ENCODE measurements around the gene MYL11. TPM values are rescaled to one million over a fixed set of nuclear protein-coding genes. Genes with fewer than 3 reads are reported as not detected.
A peak's percentile ranks its signal among the peaks of the same experiment; 100 is the strongest.

MYL11 gene
- polyA plus RNA-seq, 2 of the 4 experiments (the other 2 are of a cell fraction) = 0.46 TPM; not detected in 1

- ChIA-PET CTCF (no interaction called here), POLR2A (no interaction called here)
- no peak for TF ChIP-seq HDAC2 (IDR thresholded peaks at IDR 0.05)
- no peak for TF ChIP-seq CHD4 (IDR thresholded peaks at IDR 0.05; ENCODE audit: borderline replicate concordance)
- no peak for TF ChIP-seq RNF2 (IDR thresholded peaks at IDR 0.05; ENCODE audit: borderline replicate concordance, low read depth)
- TF ChIP-seq REST (IDR thresholded peaks at IDR 0.05) = no peak
- no peak for TF ChIP-seq CHD2 (IDR thresholded peaks at IDR 0.05; ENCODE audit: low read length, partially characterized antibody)
- TF ChIP-seq RFX5 (IDR thresholded peaks at IDR 0.05) = no peak
- no peak for TF ChIP-seq ZC3H11A (IDR thresholded peaks at IDR 0.05)
- no peak for TF ChIP-seq E2F6 (IDR thresholded peaks at IDR 0.05; ENCODE audit: borderline replicate concordance, low read depth)
- TF ChIP-seq USF2 (IDR thresholded peaks at IDR 0.05) = no peak
- no peak for TF ChIP-seq ELK1 (IDR thresholded peaks at IDR 0.05; ENCODE audit: low read depth, low read length)
- TF ChIP-seq BHLHE40 (IDR thresholded peaks at IDR 0.05; ENCODE audit: low read depth, low read length) = no peak
- TF ChIP-seq ZSCAN20 (CRISPR knock-in tag; IDR thresholded peaks at IDR 0.05) = no peak
- no peak for TF ChIP-seq HEYL (CRISPR knock-in tag; IDR thresholded peaks at IDR 0.05)
- TF ChIP-seq JUNB (IDR thresholded peaks at IDR 0.05) = no peak
- no peak for TF ChIP-seq SMC3 (IDR thresholded peaks at IDR 0.05)
- no peak for FAIRE-seq
- H3K27ac ChIP-seq = no peak overlapping the region
- no peak overlapping the region for H3K4me2 ChIP-seq
- DNase-seq (ENCODE audit: low read depth in 1 of 2, low spot score in 1 of 2) = no peak
- peaks cover 16% of the 10 kb centered on the region for H3K4me1 ChIP-seq
- ATAC-seq = no peak
- 96% methylated on average over 7 of the region's 7 CpGs for WGBS (ENCODE audit: missing lambda C conversion rate)
- no peaks in the 10 kb centered on the region for H3K9me3 ChIP-seq
- no peak overlapping the region for H3K4me3 ChIP-seq
Measured at GRCh38 chr16:30361180-30361579, 13.4 kb upstream of the MYL11 start.

- Histone ChIP-seq H3K27ac (no peak overlapping the region), H3K4me2 (no peak overlapping the region), H3K9me3 (no peaks in the 10 kb centered on the region), H3K4me1 (peaks cover 14% of the 10 kb centered on the region), H3K4me3 (no peak overlapping the region)
- ATAC-seq = no peak
- FAIRE-seq = no peak
- POLR2A ChIA-PET = no interaction called here
- no peak for TF ChIP-seq CBX8 (IDR thresholded peaks at IDR 0.05)
- CTCF ChIA-PET = interaction anchor here (0.8 to 1.5 kb wide), 6 partner anchors 11 to 273 kb away, joined by 3 to 5 read pairs (median 3); partner anchors contain the start of gene ZNF48
- no peak for DNase-seq (ENCODE audit: low read depth in 1 of 2, low spot score in 1 of 2)
- WGBS (ENCODE audit: missing lambda C conversion rate) = 89% methylated on average over 10 of the region's 10 CpGs
Measured at GRCh38 chr16:30365200-30365599, 9.4 kb upstream of the MYL11 start.

- no peak for DNase-seq (ENCODE audit: low read depth in 1 of 2, low spot score in 1 of 2)
- 91% methylated on average over 4 of the region's 4 CpGs for WGBS (ENCODE audit: missing lambda C conversion rate)
- 0 out of 3 replicates have a peak overlapping the region, but pooled peaks have one; percentile 6 for H3K4me2 ChIP-seq
- peaks cover 17% of the 10 kb centered on the region for H3K4me1 ChIP-seq
- no peak for ATAC-seq
- H3K27ac ChIP-seq = no peak overlapping the region
- no peak overlapping the region for H3K4me3 ChIP-seq
- POLR2A ChIA-PET = interaction anchor here (0.7 kb wide), 1 partner anchor 676 kb away, joined by 3 read pairs; no protein-coding TSS in a partner anchor
- no peak for FAIRE-seq
- H3K9me3 ChIP-seq = no peaks in the 10 kb centered on the region
- CTCF ChIA-PET = interaction anchor here (0.6 to 1.4 kb wide), 3 partner anchors 8 to 25 kb away, joined by 3 to 7 read pairs (median 3); partner anchors contain the start of gene MYL11
- TF ChIP-seq HDAC2 (IDR thresholded peaks at IDR 0.05) (no peak), MYC (IDR thresholded peaks at IDR 0.05; ENCODE audit: borderline replicate concordance, low read length) (no peak), KDM5A (IDR thresholded peaks at IDR 0.05) (no peak), ZSCAN20 (CRISPR knock-in tag; IDR thresholded peaks at IDR 0.05) (no peak), NPAS2 (CRISPR knock-in tag; IDR thresholded peaks at IDR 0.05; ENCODE audit: borderline replicate concordance) (no peak), PBX3 (IDR thresholded peaks at IDR 0.05) (no peak), HES2 (IDR thresholded peaks at IDR 0.05) (no peak), KDM1A (IDR thresholded peaks at IDR 0.05; ENCODE audit: low read depth) (no peak), E2F6 (IDR thresholded peaks at IDR 0.05; ENCODE audit: borderline replicate concordance, low read depth) (no peak)
Measured at GRCh38 chr16:30366511-30366910, 8.1 kb upstream of the MYL11 start.
